GM18499 (cell line): ENCODE measurements around the gene CYP1A2.
"Not testable (repeated sequence)": the region's sequence is repeated elsewhere in the genome, so short reads cannot be mapped to it uniquely, and the experiment has no call there.

Experiments used
- ATAC-seq: cut with Tn5 transposase; IDR thresholded peaks from one replicate; pipeline ENCODE4 v1.9.1; 2021; ENCODE audit warnings: moderate number of reproducible peaks; ENCODE audit not compliant: insufficient read depth, unreplicated experiment

CYP1A2 gene

DNA sequence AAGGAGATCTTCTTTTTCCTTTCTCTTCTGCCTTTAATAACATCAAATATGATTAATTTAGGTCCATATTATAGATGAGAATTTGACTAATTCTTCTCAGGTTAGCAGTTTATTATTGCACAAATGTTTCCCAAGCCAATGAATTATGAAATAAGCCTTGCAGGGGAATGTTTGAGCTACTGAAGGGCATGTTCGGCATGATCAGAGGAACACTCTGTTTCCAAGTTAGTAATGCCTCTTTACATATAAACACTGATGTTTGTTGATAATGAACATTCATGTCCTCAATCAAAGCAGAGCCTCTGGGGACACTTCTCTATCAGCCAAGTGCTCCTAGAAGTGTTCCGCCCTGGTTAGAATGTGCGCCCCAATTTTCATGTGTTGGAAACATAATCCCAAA, 13.3 kb upstream of the CYP1A2 start:
- ATAC-seq, result no peak

- ATAC-seq, result not testable (repeated sequence)
Observed at GRCh38 chr15:74738239-74738638, 10.4 kb upstream of the CYP1A2 start.

GRCh38 chr15:74742422-74742821, 6.2 kb upstream of the CYP1A2 start:
- ATAC-seq, result no peak

GRCh38 chr15:74746389-74746788, 2.3 kb upstream of the CYP1A2 start:
- ATAC-seq, result no peak

DNA sequence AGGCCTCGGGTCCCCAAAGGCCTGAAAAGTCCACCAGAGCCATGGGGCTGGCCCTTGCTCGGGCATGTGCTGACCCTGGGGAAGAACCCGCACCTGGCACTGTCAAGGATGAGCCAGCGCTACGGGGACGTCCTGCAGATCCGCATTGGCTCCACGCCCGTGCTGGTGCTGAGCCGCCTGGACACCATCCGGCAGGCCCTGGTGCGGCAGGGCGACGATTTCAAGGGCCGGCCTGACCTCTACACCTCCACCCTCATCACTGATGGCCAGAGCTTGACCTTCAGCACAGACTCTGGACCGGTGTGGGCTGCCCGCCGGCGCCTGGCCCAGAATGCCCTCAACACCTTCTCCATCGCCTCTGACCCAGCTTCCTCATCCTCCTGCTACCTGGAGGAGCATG, 1.2 kb downstream of the CYP1A2 start:
- no peak for ATAC-seq

DNA sequence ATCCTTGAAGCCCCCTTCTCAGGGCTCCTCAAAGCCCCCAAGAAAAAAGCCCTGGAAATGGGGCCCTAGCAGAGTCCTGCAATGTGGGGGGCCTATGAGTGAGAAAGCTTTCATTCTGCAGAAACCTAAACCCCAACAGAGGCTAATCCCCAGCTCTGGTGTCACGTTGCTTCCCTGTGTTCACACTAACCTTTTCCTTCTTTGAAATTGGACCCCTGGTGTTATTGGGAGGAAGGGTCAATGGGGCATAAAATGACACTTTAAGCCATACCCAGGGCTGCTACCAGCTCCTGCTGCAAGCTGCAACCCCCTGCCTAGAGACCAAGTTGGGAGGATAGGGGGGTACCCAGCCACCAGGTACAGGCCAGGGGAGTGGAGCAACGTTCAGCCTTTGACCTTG, 2.1 kb downstream of the CYP1A2 start:
- ATAC-seq, result no peak

- no peak for ATAC-seq
Observed at GRCh38 chr15:74752011-74752410, 3.4 kb downstream of the CYP1A2 start.

- no peak for ATAC-seq
Observed at GRCh38 chr15:74752531-74752930, 3.9 kb downstream of the CYP1A2 start.

DNA sequence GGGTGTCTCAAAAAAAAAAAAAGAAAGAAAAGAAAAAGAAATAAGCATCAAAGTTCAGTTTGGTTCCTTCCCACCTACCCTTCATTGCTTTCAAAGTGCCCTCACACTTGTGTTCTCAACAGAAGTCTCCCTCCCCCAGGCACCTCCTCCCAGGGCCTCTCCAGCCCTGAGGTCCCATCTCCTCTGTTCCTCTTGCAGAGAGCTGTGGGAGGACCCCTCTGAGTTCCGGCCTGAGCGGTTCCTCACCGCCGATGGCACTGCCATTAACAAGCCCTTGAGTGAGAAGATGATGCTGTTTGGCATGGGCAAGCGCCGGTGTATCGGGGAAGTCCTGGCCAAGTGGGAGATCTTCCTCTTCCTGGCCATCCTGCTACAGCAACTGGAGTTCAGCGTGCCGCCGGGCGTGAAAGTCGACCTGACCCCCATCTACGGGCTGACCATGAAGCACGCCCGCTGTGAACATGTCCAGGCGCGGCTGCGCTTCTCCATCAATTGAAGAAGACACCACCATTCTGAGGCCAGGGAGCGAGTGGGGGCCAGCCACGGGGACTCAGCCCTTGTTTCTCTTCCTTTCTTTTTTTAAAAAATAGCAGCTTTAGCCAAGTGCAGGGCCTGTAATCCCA, 6.1 kb downstream of the CYP1A2 start:
- no peak for ATAC-seq

- ATAC-seq, result no peak
Observed at GRCh38 chr15:74758736-74759135, 10.1 kb downstream of the CYP1A2 start.

- no peak for ATAC-seq
Observed at GRCh38 chr15:74762791-74763150, 14.1 kb downstream of the CYP1A2 start.

- ATAC-seq, result no peak
Observed at GRCh38 chr15:74763416-74763815, 14.8 kb downstream of the CYP1A2 start.

DNA sequence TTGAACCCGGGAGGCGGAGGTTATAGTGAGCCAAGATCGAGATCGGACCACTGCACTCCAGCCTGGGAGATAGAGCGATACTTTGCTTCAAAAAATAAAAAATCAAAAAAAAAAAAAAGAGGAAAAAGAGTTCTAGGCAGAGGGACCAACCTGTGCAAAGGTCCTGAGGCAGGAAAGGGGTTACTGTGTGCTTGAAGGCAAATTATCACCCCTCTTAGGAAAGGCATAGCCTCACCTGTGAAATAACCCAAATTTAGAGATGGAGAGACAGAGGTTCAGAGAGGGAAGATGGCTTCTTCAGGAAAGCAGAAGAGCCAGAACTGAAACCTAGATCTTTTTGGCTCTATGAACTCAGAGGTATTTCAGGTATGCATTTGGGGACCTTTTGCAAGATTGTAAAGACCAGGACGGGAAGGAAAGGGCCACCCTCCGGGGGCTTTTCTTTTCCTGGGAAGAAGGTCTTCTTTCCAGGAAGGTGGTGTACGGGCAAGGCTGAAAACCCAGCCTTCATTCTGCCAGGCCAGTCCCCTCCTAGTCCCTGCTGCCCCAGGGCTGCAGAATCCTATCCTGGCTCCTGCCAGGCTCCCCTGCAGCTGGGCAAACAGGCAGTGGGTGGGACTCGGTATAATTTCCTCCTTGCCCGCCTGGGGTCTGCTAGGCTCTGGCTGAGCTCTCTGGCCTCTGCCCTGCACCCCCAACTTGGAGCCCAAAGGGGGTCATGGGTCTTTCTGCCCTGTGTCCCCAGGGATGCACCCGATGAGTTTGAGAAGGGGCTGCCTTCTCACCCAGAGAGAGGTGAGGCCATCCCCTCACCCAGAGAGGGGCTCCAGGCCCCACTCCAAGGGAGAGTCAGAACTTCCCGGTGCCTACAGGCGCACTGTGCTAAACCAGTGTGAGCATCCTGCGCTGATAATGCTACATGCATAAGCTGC, 18.8 kb downstream of the CYP1A2 start:
- ATAC-seq, result no peak

DNA sequence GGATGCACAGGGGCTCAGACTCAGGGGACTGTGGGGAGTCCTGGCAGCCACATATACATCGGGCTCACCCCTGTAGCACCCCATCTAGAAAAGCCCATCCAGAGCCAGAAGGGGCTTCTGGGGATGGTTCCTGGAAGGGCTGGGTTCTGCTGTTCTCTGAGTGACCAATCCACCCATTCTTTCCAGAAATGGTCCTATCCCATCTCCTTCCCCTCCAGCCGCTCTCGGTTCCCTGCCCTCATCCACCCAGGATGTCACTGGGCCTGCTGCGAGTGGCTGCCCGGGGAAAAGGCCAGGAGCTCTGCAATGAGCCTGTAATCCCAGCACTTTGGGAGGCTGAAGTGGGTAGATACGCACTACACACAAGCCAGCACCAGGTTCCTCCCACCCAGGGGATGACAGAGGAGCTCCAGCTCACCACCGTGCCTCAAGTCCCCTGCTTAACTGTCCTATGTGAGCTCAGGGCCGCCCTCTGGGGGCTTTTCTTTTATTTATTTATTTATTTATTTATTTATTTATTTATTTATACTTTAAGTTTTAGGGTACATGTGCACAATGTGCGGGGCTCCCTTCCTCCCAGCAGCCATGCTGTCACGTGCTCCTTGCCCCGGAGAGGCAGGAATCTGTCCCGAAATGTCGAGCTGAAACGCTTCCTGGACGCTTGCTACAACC, 19.6 kb downstream of the CYP1A2 start:
- ATAC-seq, result no peak

- no peak for ATAC-seq
Observed at GRCh38 chr15:74768771-74769342, 20.2 kb downstream of the CYP1A2 start.

DNA sequence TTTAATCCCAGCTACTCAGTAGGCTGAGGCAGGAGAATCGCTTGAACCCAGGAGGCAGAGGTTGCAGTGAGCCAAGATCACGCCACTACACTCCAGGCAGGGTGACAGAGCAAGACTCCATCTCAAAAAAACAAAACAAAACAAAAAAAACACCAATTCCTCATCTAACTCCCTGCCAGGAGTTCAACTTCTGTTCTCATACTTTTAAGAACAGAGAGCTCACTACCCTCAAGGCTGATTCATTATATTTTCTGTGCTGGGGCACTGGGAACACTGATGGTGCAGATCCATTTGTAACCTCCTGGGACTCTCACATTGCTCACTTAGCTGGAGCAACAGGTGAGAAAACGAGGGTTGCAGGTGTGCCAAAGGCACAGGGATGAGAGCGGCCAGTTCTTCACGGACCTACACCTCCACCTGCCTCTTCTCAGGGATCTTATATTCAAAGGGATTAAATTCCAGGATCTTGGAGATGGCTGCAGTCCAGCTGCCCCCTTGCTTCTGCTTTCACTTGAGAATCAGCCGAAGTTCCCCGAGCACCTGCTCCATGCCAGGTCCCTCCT, 20.9 kb downstream of the CYP1A2 start:
- no peak for ATAC-seq

GRCh38 chr15:74770211-74770903, 21.7 kb downstream of the CYP1A2 start:
- no peak for ATAC-seq

- ATAC-seq, result no peak
Observed at GRCh38 chr15:74773329-74773728, 24.7 kb downstream of the CYP1A2 start.

GRCh38 chr15:74773731-74774252, 25.1 kb downstream of the CYP1A2 start:
- ATAC-seq, result no peak

- ATAC-seq, result no peak
Observed at GRCh38 chr15:74775132-74775562, 26.5 kb downstream of the CYP1A2 start.
